ENCODE measurements around the gene GOLGA6L10.
"Not testable (repeated sequence)": the region's sequence is repeated elsewhere in the genome, so short reads cannot be mapped to it uniquely, and the experiment has no call there.

Gene GOLGA6L10

GRCh38 chr15:82338573-82338972 is 10.7 kb downstream of the GOLGA6L10 start:
- not testable (repeated sequence) for DNase-seq

GRCh38 chr15:82338053-82338452 is 11.2 kb downstream of the GOLGA6L10 start:
- not testable (repeated sequence) for DNase-seq

GRCh38 chr15:82337051-82337450 is 12.2 kb downstream of the GOLGA6L10 start:
- not testable (repeated sequence) for DNase-seq

- DNase-seq: not testable (repeated sequence)
Observed at GRCh38 chr15:82336180-82336647, 13.1 kb downstream of the GOLGA6L10 start.

- DNase-seq: not testable (repeated sequence)
Observed at GRCh38 chr15:82335006-82335405, 14.3 kb downstream of the GOLGA6L10 start.

DNA sequence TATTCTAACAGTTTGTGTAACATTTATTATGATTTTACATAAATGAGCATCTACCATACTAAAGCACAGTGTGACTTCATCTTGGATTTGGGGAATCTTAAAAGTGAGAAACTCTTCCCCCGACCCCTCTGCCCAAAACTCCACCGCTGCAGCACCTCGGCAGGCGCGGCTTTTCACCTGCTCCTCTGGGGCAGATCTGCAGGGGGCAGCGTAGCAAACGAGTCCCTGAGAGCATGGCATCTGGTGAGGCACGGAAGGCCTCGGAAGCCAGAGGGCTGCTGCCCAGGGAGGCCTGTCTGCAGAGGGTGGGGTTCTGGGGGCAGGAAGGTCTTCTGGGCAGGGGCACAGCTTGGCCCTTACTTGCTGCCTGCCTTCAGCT is 14.7 kb downstream of the GOLGA6L10 start:
- not testable (repeated sequence) for DNase-seq

- DNase-seq: not testable (repeated sequence)
Observed at GRCh38 chr15:82333603-82334553, 15.4 kb downstream of the GOLGA6L10 start.

DNA sequence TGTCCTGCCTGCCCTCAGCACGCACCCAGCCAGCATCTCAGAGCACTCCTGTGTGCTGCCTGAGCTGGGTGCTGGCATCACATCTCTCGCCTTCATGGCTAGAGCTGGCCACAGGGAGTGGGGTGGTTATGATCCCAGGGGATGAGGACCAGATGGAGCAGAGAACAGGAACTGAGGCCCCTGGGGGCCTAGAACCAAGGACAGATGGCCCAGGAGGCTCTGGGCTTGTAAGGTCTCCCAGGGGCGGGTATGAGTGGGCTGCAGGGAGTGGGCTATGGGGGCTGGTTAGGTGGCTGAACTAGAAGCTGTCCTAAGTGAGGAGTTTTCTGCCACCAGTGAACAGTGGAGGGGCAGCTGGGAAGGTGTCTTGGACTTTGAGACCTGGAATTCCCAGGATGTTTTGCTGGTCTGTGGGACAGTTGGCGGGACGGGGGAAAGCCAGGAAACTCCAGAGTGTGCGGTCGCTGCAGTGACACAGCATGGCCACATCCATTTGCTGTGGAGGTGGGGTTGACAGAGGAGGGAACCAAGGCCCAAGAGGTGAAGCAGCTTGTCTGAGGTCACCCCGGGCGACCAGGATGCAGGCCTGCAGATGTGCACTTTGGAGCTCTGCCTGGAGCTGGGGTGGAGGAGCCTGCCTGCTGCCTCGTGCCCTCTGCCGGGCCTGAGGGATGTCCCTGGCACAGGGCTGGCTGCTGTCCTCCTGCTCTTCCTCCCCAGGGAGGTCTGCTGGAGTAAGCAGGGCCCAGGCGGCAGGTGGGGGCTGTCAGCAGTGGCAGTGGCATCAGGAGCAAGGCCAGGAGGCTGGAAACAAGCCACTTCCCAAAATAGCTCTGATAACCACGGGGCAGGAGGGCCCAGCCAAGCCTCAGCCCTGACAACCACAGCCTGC is 16.3 kb downstream of the GOLGA6L10 start:
- DNase-seq: not testable (repeated sequence)

GRCh38 chr15:82331576-82332304 is 17.5 kb downstream of the GOLGA6L10 start:
- DNase-seq: not testable (repeated sequence)

DNA sequence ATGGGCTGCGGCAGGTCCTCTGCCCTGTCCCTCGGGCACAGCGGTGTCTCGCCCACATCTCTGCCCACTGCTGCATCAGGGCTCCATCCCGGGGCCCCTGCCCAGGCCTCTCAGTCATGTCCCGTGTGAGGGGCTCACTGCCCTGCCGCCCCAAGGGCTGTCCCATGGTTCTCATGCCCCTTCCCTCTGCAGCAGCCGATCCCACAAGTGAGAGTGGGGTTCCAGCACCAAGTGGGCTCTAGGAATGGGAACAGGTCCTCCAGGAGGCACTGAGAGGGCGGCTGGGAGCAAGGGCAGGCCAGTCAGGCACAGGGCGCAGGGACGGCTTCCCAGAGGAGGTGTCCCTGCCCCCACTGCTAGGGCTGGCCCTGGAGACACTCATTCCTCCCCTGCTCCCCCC is 18.4 kb downstream of the GOLGA6L10 start:
- DNase-seq: not testable (repeated sequence)

- DNase-seq: not testable (repeated sequence)
Observed at GRCh38 chr15:82329039-82329438, 20.2 kb downstream of the GOLGA6L10 start.

DNA sequence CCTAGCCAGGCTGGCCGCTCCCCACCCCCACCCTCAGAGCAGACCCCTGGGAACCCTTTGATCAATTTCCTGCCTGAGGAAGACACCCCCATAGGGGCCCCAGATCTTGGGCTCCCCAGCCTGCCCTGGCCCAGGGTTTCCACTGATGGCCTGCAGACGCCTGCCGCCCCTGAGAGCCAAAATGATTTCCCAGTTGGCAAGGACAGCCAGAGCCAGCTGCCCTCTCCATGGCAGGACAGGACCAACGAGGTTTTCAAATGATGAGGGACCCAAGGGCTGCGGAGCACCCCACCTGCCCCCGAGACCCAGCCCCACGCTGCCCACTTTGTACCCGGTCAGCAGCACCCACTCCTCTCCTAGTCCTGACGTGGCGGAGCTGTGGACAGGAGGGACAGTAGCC is 21.9 kb downstream of the GOLGA6L10 start:
- DNase-seq: not testable (repeated sequence)

GRCh38 chr15:82326896-82327295 is 22.4 kb downstream of the GOLGA6L10 start:
- DNase-seq: not testable (repeated sequence)

GRCh38 chr15:82325646-82326045 is 23.6 kb downstream of the GOLGA6L10 start:
- not testable (repeated sequence) for DNase-seq

DNA sequence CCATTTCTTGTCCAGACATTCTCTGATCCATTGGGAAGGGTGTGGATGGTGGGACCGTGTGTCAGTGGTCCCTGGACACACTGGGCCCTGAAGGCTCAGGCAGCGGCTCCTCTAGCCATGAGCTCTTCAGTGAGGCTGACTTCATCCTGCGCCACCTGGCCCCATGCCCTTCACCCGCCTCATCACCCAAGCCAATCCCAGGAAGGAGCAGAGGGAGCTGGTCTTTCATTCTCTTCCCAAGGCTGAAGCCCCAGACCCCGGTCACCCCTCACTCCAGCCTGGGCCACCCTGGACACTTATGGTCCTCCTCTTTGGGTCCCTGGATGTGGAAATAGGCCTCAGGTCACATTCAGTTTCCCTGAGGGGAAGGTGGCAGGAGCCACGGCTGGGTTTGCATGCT is 24.4 kb downstream of the GOLGA6L10 start:
- DNase-seq: not testable (repeated sequence)

DNA sequence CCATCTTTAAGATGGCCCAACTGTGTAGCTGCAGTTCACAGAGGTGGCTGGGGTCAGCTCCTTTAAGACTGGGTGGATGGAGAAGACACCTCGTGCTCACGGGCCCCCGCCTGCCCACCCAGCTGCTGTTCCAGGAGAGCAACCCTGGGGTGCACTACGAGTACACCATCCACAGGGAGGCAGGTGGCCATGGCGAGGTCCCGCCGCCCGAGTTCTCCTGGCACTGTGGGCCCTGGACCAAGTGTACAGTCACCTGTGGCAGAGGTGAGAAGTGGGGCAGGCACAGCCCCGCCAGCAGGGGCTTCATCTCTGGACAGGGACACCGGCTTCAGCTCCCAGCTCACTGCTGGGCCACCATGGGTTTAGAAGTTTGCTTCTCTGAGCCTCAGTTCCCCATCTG is 26.8 kb downstream of the GOLGA6L10 start:
- DNase-seq: not testable (repeated sequence)

GRCh38 chr15:82320861-82321260 is 28.4 kb downstream of the GOLGA6L10 start:
- not testable (repeated sequence) for DNase-seq

DNA sequence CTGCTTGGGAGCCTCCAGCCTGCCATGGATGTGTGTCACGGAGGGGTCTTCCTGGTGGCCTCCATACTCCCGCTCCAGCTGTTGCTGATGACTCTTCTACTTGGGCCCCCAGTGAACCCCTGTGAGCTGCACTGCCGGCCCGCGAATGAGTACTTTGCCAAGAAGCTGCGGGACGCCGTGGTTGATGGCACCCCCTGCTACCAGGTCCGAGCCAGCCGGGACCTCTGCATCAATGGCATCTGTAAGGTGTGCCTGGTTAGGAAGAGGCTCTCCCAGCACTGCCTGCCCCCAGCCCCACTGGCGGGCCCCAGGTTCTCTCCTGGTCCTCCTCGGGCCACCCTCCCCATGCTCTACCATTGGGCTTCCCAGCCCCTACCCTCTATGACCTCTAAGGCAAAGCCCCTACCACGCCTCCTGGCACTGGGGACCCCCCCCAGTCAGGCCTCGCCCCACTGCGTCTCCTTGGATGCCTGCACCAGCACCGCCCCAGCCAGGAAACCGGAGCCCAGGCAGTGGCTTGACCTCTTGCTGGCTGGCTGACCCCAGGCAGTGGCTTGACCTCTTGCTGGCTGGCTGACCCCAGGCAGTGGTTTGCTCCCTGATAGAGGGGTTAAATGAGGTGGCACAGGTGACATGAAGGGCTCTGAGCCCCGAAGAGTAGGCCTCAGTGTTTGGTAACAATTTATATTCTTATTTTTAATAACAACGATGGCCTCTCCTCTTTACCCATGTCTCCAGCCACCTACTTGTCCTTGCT is 29.6 kb downstream of the GOLGA6L10 start:
- DNase-seq: not testable (repeated sequence)

GRCh38 chr15:82318281-82318680 is 31.0 kb downstream of the GOLGA6L10 start:
- not testable (repeated sequence) for DNase-seq

DNA sequence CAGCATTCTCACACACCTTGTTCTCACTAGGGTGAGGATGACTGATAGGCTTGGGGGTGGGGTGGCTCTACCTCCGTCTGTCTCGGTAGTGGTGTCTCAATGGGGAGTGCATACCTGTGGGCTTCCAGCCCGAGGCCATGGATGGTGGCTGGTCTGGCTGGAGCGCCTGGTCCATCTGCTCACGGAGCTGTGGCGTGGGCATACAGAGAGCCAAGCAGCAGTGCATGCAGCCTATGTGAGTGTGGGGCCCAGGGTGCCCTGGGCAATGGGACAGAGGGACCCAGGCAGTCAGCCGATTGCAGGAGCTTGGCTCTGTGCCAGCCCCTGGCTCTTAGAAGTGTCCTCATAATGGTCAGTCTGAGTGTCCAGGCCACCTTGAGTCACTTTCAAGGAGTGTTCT is 31.8 kb downstream of the GOLGA6L10 start:
- DNase-seq: not testable (repeated sequence)

DNA sequence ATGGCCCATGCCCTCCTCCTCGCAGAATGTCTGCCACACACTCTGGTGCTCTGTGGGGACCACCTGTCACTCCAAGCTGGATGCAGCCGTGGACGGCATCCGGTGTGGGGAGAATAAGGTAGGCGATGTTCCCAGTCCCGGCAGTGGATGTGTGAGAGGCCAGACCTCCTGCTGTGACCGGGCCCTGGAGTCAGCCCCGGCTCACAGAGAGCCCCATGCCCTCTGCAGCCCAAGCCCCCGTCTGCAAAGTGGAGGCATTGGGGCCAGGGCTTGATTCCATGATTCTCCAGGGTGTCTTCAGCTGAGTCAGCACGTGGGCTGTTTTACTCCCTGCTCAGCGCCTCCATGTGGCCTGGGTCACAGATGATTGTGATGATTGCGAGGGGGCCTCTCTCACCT is 32.2 kb downstream of the GOLGA6L10 start:
- no peak for DNase-seq
